HepG2 (cell line): ENCODE measurements around the gene RPUSD2.

Experiments used
- ATF7 ChIP-seq, 2 experiments: fragments of 450-650 bp in 1 of 2; sonication (generic) in 1 of 2; formaldehyde crosslinking in 1 of 2; IDR thresholded peaks; 2 replicates each; pipeline versions ENCODE4 v1.4.0 to v1.6.1; 2016 to 2020; ENCODE audit warnings: antibody characterized with exemption in 1 of 2, mild to moderate bottlenecking in 1 of 2, missing genetic modification reagents in 1 of 2
- CREB1 ChIP-seq, 2 experiments: fragments of 450-650 bp in 1 of 2; IDR thresholded peaks; 2 replicates each; pipeline ENCODE4 v1.6.1; 2016 to 2017; ENCODE audit warnings: control low read depth in 1 of 2, mild to moderate bottlenecking in 1 of 2, missing compliant biosample characterization in 1 of 2, missing genetic modification characterization in 1 of 2
- CTCF ChIP-seq: sonication (generic); formaldehyde crosslinking; IDR thresholded peaks from 2 replicates; pipeline ENCODE4 v1.5.0; 2020; ENCODE audit warnings: mild to moderate bottlenecking, missing genetic modification reagents, moderate library complexity
- POLR2A ChIP-seq, 2 experiments: IDR thresholded peaks; 2 replicates each; pipeline ENCODE4 v1.6.1; 2011; ENCODE audit warnings: low read depth in 2 of 2, low read length in 2 of 2, mild to moderate bottlenecking in 1 of 2, moderate library complexity in 1 of 2; ENCODE audit not compliant: insufficient read depth in 1 of 2
- ZNF512 ChIP-seq: sonication (generic); formaldehyde crosslinking; IDR thresholded peaks from 2 replicates; pipeline ENCODE4 v1.4.0; 2020; ENCODE audit warnings: mild to moderate bottlenecking, missing genetic modification reagents

DNA sequence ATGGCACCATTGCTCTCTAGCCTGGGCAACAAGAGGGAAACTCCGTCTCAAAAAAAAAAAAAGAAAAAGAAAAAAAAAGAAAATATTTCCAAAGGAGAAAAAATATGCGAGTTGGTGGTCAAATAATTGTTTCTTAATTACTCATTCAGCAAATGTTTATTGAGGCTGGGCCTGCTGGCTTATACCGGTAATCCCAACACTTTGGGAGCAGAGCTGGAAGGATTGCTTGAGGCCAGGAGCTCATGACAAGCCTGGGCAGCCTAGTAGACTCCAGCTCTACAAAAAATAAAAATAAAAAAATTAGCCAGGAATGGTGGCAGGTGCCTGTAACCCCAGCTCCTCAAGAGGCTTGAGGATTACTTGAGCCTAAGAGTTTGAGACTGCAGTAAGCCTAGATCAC lies 29.0 kb downstream of the RPUSD2 start:
- TF ChIP-seq ATF7 (IDR thresholded peaks at IDR 0.05), result no peak
- no peak for TF ChIP-seq ATF7 (CRISPR knock-in tag; IDR thresholded peaks at IDR 0.05)
- no peak for TF ChIP-seq CREB1 (IDR thresholded peaks at IDR 0.05)
- TF ChIP-seq CREB1 (CRISPR knock-in tag; IDR thresholded peaks at IDR 0.05), result no peak
- TF ChIP-seq ZNF512, result no peak
- no peak for TF ChIP-seq CTCF (CRISPR knock-in tag)
- TF ChIP-seq POLR2A (IDR thresholded peaks at IDR 0.05; ENCODE audit: insufficient read depth in 1 of 2, low read depth in 2 of 2, low read length in 2 of 2), result no peak
